ENCODE data around the gene ZFPM1.
"Not testable (repeated sequence)": the region's sequence is repeated elsewhere in the genome, so short reads cannot be mapped to it uniquely, and the experiment has no call there.

GRCh38 chr16:88470396-88470680 is 17.3 kb downstream of the ZFPM1 start:
- not testable (repeated sequence) for TF ChIP-seq CTCF (IDR thresholded peaks at IDR 0.05 in 4 of 5, conservative IDR thresholded peaks at IDR 0.05 in 1 of 5); POLR2A (IDR thresholded peaks at IDR 0.05)
